HTERT RPE-1 (cell line): Measurements from ENCODE around the gene SLC6A3.
"Not testable (repeated sequence)": the region's sequence is repeated elsewhere in the genome, so short reads cannot be mapped to it uniquely, and the experiment has no call there.

Experiments used
- in situ Hi-C: fragments of 300-500 bp; cut with MboI; formaldehyde crosslinking; loops from 4 replicates; pipeline ENCODE4 v1.14.3; 2020; ENCODE audit warnings: low sequenced_read_pairs

Gene SLC6A3

DNA sequence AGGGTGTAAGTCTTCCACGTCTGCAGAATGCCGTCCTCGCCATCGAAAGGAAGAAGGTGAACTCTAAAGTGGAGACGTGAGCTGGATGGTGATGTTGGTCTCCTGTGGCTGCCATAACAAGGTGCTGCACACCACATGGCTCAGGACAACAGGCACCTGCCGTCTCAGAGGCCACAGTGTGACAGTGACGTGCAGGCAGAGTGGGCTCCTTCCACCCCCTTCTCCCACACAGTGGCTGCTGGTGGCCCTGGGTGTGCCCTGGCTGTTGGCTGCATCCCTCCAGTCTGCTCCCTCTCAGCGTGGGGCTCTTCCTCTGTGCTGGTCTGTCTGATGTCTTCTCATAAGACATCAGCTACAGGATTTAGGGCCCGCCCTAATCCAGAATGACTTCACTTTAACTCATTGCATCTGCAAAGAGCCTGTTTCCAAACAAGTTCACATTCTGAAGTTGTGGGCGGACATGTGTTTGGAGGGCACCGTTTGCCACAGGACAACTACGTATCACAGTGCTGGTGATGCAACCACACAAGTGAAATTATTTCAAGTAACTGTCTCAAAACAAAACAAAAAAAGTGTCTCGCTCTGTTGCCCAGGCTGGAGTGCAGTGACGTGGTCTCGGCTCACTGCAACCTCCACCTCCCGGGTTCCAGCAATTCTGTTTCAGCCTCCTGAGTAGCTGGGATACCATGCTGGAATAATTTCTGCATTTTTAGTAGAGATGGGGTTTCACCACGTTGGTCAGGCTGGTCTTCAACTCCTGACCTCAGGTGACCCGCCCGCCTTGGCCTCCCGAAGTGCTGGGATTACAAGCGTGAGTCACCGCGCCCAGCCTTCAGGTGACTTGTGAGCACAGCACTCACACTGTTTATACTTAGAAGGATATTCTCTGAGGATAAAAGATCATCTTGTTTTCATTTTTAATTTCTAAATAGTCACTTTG, 69.1 kb downstream of the SLC6A3 start:
- in situ Hi-C loops, result no loop called here

GRCh38 chr5:1374679-1375055, 70.6 kb downstream of the SLC6A3 start:
- in situ Hi-C loops, result no loop called here

DNA sequence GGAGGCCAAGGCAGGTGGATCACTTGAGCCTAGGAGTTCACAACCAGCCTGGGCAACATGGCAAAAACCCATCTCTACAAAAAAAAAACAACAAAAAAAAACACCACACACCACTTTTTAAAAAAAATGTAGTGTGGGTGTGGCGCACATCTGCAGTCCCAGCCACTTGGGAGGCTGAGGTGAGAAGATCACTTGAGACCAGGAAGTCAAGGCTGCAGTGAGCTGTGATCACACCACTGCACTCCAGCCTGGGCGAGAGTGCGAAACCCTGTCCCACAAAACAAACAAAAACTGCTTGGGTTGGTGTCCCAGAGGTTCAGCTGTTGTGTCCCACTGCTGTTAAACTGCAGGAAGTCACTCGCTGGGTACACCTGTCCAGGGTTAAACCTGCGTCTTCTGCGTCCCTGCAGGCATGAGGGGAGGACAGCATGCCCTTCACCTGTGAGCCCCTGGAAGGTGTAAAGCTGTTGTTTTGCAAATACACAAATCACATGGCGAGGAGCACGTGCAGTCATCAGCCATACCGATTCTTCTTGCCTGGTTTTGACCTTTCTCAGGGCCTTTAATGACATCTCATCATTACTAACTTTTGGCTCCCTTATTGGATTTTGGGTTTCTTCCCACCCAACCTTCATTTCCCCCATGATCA, 71.1 kb downstream of the SLC6A3 start:
- in situ Hi-C loops, result no loop called here

DNA sequence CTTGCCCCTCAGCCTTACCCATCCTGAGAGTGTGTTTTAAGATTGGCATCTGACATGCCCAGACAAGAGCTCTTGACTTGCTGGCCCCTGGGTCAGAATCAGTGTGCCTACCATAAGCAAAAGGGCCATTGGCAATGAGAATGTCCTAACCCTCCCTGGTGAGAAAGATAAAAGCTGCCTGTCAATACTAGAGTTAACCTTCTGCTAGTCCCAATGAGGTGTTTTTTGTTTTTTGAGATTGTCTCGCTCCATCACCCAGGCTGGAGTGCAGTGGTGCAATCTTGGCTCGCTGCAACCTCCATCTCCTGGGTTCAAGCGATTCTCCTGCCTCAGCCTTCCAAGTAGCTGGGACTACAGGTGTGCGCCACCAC, 73.3 kb downstream of the SLC6A3 start:
- in situ Hi-C loops, result not testable (repeated sequence)

DNA sequence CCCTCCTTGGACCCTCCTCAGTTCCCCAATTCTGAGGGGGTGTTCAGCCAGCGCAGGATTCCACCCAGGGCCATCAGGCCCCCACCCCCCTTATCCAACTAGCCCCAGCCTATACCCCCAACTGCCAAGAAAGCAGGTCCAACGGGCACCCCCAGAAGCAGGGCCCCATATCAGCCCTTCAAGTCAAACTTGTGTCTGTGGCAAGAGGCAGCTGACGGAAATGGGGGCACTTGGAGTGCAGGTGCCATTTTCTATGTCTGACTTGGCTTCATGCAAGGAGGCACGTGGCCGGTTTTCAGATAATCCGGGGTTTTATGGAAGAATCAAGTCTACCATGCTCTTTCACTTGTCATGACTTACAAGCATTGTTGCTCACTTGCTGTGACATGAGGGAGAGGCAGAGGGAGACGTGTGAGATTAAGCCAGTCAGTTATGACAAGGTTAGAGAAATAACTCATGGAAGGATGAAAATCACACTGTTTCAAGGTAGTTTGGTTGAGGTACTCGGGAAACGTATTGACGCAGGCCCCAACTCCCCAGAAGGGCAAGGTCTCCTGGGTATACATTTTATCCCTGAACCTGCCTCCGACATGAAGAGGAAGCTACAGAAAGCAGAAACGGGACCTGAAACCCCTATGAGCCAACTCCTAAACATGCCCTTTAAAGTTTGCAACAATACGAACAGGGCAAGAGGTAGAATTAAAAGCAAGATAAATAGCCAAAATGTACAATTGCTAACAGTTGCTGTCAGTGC, 73.8 kb downstream of the SLC6A3 start:
- in situ Hi-C loops, result no loop called here

DNA sequence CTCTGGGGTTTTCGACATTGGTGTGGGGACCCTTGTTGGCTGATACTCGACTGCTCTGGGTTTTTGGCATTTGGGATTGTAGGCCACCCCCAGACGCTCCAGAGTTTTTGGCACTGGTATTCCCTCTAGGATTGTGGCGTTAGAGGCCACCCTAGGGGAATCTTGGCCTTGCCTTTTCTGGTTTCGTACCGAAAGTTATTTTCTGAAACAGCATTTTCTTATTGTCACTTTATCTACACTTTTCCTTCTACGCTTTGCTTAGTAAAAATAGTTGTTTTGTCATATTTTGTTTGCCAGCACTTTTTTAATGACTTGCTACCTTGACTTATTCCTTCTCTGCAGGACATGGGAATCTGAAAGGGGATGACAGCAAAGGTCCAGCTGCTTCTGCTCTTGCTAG, 75.2 kb downstream of the SLC6A3 start:
- in situ Hi-C loops, result no loop called here

- in situ Hi-C loops, result no loop called here
Observed at GRCh38 chr5:1368756-1369155, 76.5 kb downstream of the SLC6A3 start.

GRCh38 chr5:1368236-1368635, 77.0 kb downstream of the SLC6A3 start:
- in situ Hi-C loops, result no loop called here

DNA sequence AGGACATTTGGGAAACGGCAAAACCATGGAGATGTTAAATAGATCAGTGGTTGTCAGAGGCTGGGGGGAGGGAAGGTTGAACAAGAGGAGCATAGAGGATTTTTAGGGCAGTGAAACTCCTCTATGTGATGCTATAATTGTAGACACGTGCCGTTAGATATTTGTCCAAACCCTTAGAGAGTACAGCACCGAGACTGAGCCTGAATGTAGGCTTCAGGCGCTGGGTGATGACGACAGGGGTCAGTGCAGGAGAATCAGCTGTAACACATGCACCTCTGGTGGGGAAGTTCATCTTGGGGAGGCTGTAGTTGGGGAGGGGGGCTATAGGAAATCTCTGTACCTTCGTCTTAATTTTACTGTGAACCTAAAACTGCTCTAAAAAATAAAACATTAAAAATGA, 78.1 kb downstream of the SLC6A3 start:
- in situ Hi-C loops, result no loop called here

DNA sequence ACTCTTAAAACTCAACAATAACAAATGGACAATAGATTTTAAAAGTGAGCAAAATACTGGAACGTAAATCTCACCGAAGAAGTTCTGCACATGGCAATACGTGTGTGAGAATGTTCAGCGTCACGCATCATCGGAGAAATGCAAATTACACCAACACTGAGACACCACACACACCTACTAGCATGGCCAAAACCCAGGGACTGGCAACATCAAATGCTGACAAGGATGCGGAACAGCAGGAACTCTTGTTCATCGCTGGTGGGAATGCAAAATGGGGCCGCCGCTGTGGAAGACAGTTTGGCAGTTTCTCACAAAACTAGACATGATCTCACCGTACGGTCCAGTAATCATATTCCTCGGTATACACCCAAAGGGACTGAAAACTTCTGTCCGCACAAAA, 78.7 kb downstream of the SLC6A3 start:
- in situ Hi-C loops, result no loop called here

DNA sequence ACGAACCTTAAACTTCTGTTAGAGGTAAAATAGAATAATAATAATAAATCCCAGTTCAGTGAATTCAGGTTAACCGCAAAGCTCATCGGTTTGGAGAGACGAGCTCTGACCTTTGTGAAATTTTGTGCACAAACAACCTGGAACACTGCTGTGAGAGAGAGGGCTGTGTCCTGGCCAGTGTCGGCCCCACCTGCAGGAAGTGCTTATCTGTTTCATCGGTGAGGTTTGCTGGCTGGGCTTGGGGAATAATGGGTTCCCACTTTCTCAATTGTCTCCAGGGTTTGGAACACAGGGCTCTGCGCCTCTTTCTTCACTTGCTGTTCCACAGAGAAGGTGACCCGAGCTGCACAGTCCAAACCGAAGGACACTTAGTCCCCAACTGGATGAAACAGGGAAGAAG, 81.0 kb downstream of the SLC6A3 start:
- in situ Hi-C loops, result no loop called here

DNA sequence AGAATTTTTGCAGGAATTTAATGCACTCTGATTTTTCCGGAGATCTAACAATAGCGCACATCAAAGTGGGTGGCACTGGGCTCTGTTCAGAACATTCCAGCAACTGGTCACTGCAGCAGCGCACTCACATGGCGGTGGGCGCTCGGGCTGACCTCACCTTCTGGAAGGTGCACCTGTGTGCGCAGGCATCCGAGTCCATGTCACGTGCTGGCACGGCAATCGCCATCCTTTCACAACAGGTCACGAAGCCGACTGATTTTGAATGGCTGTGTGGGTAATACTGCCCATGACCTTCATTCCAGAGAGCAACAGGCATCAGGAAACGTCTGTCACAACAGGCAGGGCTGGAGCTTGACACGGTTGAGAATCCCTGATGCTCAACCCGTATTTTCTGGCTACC, 81.7 kb downstream of the SLC6A3 start:
- in situ Hi-C loops, result no loop called here

GRCh38 chr5:1363160-1363559, 82.1 kb downstream of the SLC6A3 start:
- in situ Hi-C loops, result no loop called here

GRCh38 chr5:1362242-1363015, 82.8 kb downstream of the SLC6A3 start:
- in situ Hi-C loops, result no loop called here

DNA sequence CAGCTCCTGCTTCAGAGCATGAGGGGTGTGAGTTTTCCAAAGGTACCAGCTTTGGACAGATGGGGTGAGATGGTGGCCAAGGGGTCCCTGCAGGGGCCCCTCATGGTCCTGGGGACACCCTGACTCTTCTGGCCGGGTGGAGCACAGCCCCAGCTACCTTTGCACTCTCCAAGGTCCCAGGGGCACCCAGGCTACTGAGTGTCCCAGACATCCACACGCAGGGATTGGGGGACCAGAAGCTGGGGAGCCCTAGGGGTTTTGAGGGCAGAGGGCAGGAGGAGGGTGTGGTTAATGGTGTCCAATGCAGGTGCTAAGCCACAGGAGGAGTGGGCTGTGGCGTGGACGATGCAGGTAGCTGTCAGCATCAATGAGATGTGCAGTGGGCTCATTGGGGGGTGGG, 84.4 kb downstream of the SLC6A3 start:
- in situ Hi-C loops, result no loop called here

- in situ Hi-C loops, result not testable (repeated sequence)
Observed at GRCh38 chr5:1360367-1360766, 84.9 kb downstream of the SLC6A3 start.

DNA sequence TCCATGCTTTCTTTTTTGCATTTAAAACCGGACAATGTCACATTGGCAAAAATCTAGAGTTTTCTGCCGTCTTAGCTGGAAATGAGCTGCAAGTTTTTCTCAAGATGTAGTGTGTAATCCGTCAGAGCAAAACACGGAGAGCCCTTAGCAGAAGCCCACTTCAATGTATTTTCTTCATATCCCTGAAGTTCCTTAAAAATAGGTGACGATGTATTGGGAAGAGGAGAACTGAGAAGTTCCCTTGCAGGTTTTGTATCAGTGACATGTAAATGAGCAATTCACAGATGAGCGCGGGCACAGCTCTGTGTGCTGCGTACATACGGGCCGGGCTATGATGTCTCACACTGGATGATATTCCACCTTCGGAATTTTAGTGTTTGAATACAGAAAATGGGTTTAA, 85.5 kb downstream of the SLC6A3 start:
- in situ Hi-C loops, result no loop called here

DNA sequence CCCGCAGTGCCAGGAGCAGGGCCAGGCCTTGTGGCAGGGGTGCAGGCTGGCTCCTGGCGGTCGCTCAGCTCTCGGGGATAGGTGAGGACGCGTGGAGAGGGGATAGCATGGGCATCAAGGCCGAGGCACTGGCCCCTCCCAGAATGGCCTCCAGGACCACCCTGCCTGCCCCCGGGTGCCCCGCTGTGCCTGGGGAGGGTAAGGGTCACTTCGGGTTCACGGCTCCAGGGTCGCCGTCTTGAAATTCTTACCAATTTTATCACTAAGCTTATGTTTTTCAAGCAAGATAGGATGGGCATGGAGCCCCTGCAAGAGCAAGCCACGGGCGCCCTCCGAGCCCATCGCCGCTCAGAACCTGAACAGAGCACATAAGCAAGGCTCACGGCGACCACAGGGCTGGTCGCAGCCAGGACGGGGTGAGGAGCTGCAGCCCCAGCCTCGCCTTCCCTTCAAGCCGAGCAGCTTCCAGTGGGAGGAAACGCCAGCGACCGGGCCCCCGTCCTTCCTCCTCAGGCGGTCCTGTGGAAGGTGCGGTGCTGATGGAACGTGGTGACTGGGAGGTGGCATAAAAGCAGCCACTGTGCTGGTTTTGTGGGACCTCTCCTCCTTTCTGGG, 86.1 kb downstream of the SLC6A3 start:
- in situ Hi-C loops, result no loop called here

DNA sequence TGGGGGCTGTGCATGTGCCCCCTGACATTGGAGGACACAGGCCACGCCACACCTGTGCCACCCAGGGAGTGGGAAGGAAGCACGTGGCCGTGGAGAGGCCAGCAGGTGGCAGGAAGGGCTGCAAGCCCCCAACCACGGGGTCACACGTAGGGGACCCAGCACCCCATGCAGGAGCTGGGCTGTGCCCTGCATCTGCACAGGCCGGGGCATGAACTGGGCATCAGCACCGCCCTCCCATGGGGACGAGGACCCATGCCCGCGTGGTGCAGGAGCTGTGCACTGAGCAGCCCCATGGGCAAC, 86.6 kb downstream of the SLC6A3 start:
- in situ Hi-C loops, result no loop called here

GRCh38 chr5:1357946-1358725, 87.1 kb downstream of the SLC6A3 start:
- in situ Hi-C loops, result no loop called here
